ENCODE measurements around the gene TMEM250. TPM values are rescaled to one million over a fixed set of nuclear protein-coding genes. Genes with fewer than 3 reads are reported as not detected.
A peak's percentile ranks its signal among the peaks of the same experiment; 100 is the strongest.

Gene TMEM250
- total and polyA plus RNA-seq, 2 donors from 2014 or later, result 22.2 to 33.1 TPM

DNA sequence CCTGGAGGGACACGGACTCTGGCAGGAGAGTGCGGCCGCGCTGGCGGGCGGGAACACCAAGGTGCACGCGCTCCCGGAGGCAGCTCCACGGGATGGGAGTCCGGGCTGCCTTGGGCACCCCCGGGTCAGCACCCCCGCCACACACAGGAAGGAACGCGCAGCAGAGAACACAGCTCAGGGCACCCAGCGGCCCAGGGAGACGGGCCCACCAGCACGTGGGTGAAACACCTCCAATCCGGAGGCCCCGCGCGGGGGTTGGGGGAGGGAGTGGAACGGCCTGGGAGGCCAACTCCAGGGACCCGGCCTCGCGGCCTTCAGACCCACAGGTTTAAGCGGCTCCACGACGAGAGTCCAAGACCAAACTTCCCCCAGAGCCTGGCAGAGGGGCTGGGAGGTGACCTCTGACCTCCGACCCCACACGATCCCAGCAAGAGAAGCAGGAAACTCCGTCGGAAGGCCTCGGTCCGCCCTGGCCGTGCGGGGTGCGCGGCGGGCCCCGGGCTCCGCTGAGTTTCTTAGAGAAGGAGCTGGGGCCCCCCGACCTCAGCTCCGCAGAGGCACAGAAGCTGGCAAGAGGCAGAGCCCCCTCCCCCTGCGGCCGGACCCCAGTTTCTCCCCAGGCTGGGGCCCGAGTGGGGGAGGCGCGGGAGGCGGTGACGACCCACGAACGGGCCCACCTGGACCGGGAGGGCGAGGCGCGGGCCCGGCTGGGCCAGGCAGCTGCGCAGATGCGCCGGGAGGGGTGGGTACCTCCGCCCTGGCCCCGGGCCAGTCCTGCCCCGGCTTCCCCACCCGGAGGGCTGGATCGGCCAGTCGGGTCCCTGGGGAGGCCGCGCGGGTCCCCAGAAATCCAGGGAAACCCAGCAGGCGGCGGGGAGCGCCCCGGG is 24.4 kb downstream of the TMEM250 start:
- intact Hi-C loops (cut with DNase I), result no loop called here
- no peak for FAIRE-seq

DNA sequence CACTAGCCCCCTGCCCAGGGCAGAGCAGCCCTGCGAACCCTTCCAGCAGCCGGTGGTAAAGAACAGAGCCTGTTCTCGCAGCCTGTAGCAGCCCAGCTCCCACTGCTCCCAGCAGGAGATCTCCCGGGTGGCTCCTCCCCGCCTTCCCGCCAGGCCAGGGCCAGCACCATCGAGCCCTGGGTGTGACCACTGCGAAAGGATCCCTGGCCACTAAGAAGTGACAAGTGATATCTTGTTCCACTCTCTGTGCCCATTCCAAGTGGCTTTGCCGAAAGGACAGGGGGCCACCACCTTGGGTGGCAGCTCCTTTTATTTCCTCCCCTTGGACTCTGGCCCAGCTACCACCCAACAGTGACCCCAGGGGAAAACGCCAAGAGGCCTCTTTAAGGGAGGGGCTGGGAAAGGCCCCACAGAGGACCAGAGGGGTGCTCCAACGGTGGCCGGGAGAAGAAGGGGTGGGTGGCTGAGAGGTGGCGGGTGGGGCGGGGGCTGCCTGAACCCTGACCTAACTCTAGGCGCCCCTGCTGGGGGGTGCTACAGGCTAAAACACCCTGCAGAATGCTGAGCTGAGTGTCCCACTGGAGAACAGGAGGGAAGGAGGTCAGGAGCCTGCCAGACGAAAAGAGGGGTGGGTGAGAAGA is 25.2 kb downstream of the TMEM250 start:
- peak in 2 of 5 donors; percentile 35 to 88 for DNase-seq
- H3K4me1 ChIP-seq (ENCODE audit: control insufficient read depth in 2 of 3, insufficient read depth in 2 of 3, low read depth in 1 of 3, low read length in 3 of 3), result peaks cover 0 to 30% (median 26%) of the 10 kb centered on the region in 3 donors
- FAIRE-seq, result no peak
- TF ChIP-seq, protein P1, sequence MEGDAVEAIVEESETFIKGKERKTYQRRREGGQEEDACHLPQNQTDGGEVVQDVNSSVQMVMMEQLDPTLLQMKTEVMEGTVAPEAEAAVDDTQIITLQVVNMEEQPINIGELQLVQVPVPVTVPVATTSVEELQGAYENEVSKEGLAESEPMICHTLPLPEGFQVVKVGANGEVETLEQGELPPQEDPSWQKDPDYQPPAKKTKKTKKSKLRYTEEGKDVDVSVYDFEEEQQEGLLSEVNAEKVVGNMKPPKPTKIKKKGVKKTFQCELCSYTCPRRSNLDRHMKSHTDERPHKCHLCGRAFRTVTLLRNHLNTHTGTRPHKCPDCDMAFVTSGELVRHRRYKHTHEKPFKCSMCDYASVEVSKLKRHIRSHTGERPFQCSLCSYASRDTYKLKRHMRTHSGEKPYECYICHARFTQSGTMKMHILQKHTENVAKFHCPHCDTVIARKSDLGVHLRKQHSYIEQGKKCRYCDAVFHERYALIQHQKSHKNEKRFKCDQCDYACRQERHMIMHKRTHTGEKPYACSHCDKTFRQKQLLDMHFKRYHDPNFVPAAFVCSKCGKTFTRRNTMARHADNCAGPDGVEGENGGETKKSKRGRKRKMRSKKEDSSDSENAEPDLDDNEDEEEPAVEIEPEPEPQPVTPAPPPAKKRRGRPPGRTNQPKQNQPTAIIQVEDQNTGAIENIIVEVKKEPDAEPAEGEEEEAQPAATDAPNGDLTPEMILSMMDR (IDR thresholded peaks at IDR 0.05; ENCODE audit: borderline replicate concordance, extremely low read depth, insufficient read depth), result no peak
- peaks cover 0 to 3% (median 0%) of the 10 kb centered on the region in 3 donors for H3K36me3 ChIP-seq (ENCODE audit: control insufficient read depth in 2 of 3, insufficient read depth in 3 of 3, low read length in 3 of 3)
- peak overlapping the region; percentile 63 to 88 for H3K27ac ChIP-seq (ENCODE audit: low read depth in 2 of 2, low read length in 2 of 2)
- intact Hi-C loops (cut with DNase I), result no loop called here
- H3K27me3 ChIP-seq (ENCODE audit: control insufficient read depth, insufficient read depth, low read length), result no peaks in the 10 kb centered on the region
- peak overlapping the region in 2 of 3 donors; percentile 2 to 71 for H3K9ac ChIP-seq (ENCODE audit: low read length in 3 of 3)
- H3K4me3 ChIP-seq (ENCODE audit: low read length in 3 of 3), result peak overlapping the region in 2 of 3 donors; percentile 33 to 65
- H3K9me3 ChIP-seq (ENCODE audit: control insufficient read depth in 2 of 3, insufficient read depth in 1 of 3, low read length in 3 of 3), result no peaks in the 10 kb centered on the region

More for the DNA sequence above, 24.4 kb downstream of the TMEM250 start:
- H3K4me1 ChIP-seq (ENCODE audit: control insufficient read depth in 2 of 3, insufficient read depth in 2 of 3, low read depth in 1 of 3, low read length in 3 of 3), result peaks cover 0 to 28% (median 26%) of the 10 kb centered on the region in 3 donors
- no peaks in the 10 kb centered on the region for H3K9me3 ChIP-seq (ENCODE audit: control insufficient read depth in 2 of 3, insufficient read depth in 1 of 3, low read length in 3 of 3)
- TF ChIP-seq, protein P1 (IDR thresholded peaks at IDR 0.05; ENCODE audit: borderline replicate concordance, extremely low read depth, insufficient read depth), result no peak
- peak overlapping the region in 2 of 3 donors; percentile 64 to 71 for H3K9ac ChIP-seq (ENCODE audit: low read length in 3 of 3)
- peaks cover 0 to 3% (median 0%) of the 10 kb centered on the region in 3 donors for H3K36me3 ChIP-seq (ENCODE audit: control insufficient read depth in 2 of 3, insufficient read depth in 3 of 3, low read length in 3 of 3)
- peak in 2 of 5 donors; percentile 54 to 92 for DNase-seq
- H3K27ac ChIP-seq (ENCODE audit: low read depth in 2 of 2, low read length in 2 of 2), result peak overlapping the region; percentile 63 to 88
- H3K4me3 ChIP-seq (ENCODE audit: low read length in 3 of 3), result peak overlapping the region; percentile 20 to 65 (median 25)
- no peaks in the 10 kb centered on the region for H3K27me3 ChIP-seq (ENCODE audit: control insufficient read depth, insufficient read depth, low read length)

DNA sequence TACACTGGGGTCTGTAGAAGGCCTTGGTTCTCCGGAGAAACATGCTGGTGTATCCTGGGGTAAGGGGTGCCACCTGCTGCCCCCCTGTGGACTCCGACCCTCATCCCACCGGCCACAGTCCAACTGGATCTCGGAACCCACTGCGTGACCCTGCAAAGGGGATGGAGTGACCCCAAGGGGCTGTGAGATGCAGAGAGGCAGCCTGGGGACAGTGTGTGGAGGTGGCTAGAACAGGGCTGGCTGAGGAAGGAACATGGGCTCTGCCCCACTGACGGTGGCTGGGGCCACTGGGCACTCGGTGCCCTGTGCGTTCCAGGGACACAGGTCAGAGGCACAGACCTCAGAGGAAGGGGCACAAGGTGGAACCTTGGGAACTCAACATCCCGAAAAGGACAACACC is 25.9 kb downstream of the TMEM250 start:
- Histone ChIP-seq H3K4me3 (ENCODE audit: low read length in 3 of 3) (peak overlapping the region in 1 of 3 donors; percentile 65), H3K27me3 (ENCODE audit: control insufficient read depth, insufficient read depth, low read length) (no peaks in the 10 kb centered on the region), H3K27ac (ENCODE audit: low read depth in 2 of 2, low read length in 2 of 2) (peak overlapping the region in 1 of 2 donors; percentile 22), H3K9ac (ENCODE audit: low read length in 3 of 3) (peak overlapping the region in 1 of 3 donors; percentile 71), H3K4me1 (ENCODE audit: control insufficient read depth in 2 of 3, insufficient read depth in 2 of 3, low read depth in 1 of 3, low read length in 3 of 3) (peaks cover 0 to 35% (median 26%) of the 10 kb centered on the region in 3 donors), H3K9me3 (ENCODE audit: control insufficient read depth in 2 of 3, insufficient read depth in 1 of 3, low read length in 3 of 3) (no peaks in the 10 kb centered on the region), H3K36me3 (ENCODE audit: control insufficient read depth in 2 of 3, insufficient read depth in 3 of 3, low read length in 3 of 3) (peaks cover 0 to 3% (median 0%) of the 10 kb centered on the region in 3 donors)
- peak in 2 of 5 donors; percentile 36 to 66 for DNase-seq
- FAIRE-seq, result no peak
- intact Hi-C loops (cut with DNase I), result no loop called here
- TF ChIP-seq, protein P1 (IDR thresholded peaks at IDR 0.05; ENCODE audit: borderline replicate concordance, extremely low read depth, insufficient read depth), result no peak
